ENCODE measurements around the gene SH3PXD2A.
"Not testable (repeated sequence)": the region's sequence is repeated elsewhere in the genome, so short reads cannot be mapped to it uniquely, and the experiment has no call there.

The SH3PXD2A gene

DNA sequence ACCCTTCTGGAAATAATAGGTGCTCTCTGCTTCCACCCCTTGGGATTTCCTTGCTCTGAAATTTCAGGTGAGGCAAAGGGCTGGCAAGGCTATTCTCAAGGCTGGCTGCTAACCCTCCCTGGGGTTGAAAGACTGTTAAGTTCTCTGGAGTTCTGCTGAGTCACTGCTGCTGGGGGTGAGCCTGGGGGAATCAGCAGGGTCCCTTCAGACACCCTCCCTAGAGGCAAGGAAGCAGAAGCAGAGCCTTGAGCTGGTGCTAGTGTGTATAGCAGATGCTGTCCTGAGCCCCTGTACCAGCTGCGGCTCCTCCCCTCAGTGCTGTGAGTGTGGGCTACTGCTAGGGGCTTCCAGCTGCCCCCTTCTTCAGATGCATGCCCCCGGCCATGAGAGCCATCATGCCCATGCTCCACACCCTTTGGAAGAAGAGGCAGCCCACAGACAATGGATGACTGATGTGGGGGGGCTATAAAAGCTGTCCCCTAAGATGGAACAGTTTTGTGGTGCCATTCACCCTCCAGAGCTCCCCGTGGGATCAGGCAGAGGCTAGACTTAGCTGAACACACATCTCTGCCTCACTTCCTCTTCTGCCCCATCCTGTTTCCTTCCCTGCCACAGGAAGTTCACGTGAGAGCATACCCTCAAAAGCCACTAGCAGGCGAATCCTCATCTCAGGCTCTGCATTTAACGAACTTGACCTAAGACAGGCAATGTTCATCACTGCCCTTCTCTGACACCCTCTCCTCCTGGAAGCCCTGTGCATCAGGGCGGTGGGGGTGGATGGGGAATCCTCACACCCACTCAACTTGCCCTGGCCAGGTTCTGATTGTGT is 91.8 kb downstream of the SH3PXD2A start:
- DNase-seq = no peak

DNA sequence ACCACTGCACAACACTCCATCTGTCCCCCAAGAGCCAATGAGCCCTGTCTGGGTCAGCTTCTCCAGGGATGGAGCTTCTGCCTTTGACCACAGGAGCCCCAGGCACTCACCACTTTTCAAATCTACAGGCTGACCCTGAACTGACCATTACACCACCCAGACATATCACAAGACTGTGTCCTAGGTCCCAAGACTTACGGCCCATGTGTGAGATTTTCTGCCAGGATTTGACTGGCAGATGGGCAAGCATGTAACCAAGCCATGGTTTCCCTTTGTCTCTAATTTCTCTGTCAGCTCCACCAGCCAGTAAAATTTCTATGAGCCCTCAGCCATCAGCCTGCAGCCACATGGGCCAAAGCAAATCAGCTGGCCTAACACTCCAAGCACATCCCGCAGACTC is 92.5 kb downstream of the SH3PXD2A start:
- DNase-seq = no peak

DNA sequence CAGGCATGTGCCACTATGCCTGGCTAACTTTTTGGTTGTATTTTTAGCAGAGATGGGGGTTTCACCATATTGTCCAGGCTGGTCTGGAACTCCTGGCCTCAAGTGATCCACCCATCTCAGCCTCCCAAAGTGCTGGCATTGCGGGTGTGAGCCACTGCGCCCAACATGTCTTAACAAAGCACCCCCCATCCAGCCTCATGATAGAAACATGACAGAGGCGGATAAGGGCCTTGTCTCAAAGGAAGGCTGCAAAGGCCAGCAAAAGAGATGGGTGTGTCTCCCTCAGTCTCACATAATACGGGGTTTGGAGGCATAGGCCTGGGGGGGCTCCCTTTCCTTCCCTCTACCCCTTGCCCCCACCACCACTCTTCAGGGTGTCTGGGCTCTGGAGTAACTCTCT is 93.2 kb downstream of the SH3PXD2A start:
- DNase-seq = no peak

DNA sequence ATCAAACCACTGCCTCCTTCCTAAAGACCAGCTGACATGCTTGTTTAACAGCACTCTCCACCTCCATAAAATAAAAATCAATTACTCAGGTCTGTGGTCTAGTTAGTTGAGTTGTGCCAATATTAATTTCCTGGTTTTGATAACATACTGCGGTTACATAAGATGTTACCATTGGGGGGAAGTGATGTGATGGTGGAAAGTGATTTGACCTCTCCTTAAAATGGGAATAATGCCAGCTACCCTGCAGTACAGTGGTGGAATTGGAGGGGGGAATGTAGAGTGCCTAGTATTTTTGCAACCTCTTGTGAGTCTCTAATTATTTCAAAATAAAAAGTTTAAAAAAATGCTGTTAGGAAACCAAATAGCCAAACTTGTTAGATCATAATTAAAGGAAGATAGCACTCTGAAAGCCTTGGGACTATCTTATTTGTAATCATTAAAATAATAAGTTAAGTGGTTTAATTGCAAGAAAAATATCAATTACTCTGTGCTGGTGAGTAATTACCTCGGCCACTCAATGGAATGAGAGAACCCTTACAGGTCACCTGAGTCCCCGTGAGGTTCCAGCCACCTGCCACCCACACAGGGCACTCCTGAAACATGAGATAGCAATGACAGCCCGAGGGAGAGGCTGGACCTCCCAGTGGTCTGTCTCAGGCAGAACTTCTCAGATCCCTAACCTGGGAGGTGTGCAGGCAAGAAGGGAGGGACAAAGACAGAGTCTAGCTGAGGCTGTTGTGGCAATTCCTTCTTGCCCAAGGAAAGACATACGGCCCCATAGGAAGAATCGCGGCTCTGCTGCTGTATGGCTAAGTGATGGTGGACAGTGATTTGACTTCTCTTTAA is 94.1 kb downstream of the SH3PXD2A start:
- no peak for DNase-seq

DNA sequence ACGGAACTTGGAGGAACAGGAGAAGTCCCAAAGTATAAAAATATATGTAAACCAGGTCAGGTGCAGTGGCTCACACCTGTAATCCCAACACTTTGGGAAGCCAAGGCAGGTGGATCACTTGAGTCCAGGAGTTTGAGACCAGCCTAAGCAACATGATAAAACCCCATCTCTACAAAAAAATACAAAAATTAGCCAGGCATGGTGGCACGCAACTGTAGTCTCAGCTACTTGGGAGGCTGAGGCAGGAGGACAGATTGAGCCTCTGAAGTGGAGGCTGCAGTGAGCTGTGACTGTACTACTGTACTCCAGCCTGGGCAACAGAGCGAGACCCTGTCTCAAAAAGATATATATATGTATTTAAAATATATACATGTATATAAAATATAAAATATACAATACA is 95.1 kb downstream of the SH3PXD2A start:
- DNase-seq = not testable (repeated sequence)

DNA sequence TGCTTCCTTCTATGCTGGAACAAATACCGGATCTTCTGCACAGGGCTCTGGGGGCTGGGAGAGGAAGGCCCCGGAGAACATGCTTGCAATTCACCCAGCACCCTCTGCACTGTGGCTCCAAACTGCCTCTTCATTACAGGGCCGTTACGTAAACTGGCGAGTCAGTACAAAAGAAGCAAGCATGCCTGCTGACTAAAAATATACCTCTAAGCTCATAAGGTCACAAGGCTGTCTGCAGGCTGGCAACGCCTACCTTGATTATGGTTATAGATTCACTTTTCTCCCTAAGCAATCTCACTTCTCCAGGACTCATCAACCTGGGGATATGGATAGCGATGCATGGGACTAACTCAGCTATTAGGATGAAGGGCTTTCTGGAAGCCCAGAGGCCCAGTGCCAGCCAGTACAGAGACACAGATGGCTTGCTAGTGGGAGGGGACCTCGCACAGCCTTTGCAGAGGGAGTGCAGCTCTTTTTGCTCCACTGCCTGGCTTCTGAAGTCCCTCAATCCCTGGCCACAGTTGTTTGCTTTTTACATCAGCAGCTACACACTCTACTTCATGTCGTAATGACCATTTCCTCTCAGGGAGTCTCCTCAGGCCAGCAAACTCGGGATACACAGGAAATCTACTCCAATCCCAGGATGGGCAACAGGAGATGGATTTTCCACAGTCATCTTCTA is 96.1 kb downstream of the SH3PXD2A start:
- DNase-seq = no peak

DNA sequence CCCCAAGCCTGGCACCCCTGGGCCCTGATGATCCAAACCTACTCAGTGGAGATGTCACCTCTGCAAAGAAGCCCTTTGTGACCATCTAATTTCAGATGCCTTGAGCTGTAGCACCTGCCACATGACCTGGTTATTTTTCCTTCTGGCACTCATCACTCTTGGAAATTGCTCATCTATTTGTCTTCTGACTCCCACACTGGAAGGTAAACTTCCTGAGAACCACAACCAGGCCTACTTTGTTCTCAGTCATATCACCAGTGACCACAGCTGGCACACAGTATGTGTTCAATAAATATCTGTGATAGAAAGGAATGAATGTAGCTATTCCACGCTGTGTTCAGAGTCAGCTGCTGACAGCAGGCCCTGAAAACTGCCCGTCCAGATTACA is 97.1 kb downstream of the SH3PXD2A start:
- DNase-seq = no peak

DNA sequence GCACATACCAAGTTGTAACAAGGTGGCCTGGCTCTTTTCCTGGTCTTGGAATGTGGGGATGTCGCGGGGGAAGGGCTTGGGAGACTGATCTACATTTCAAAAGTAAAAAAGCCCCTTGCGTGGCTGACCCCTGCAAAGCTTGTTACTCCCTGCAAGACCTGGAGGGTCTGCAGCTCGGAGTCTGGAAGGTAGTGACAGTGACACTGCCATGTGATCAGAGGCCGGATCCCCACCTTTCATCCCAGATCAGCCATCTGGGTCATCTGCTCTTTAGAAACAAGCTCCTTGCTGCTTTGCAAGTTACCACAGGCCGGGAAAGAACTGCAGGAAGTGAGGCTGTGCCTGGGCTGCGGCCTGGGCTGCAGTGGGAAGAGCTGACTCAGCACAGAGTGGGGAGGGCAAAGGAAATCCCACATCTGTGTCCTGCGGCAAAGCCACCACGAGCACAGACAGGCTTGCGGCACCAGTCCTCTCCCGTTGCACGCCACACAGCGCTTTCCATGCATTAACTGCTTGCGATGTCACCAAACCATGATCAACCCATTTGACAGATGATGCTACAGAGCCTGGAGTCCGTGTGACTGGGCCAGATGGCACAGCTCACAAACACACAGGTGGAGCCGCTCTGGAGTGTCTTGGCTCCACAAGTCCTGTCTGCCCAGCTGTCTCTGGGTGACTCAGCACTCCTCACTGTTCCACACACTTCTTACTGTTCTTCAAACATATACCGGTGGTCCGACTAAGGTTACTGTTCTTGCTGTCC is 97.7 kb downstream of the SH3PXD2A start:
- peak; percentile 61 for DNase-seq

DNA sequence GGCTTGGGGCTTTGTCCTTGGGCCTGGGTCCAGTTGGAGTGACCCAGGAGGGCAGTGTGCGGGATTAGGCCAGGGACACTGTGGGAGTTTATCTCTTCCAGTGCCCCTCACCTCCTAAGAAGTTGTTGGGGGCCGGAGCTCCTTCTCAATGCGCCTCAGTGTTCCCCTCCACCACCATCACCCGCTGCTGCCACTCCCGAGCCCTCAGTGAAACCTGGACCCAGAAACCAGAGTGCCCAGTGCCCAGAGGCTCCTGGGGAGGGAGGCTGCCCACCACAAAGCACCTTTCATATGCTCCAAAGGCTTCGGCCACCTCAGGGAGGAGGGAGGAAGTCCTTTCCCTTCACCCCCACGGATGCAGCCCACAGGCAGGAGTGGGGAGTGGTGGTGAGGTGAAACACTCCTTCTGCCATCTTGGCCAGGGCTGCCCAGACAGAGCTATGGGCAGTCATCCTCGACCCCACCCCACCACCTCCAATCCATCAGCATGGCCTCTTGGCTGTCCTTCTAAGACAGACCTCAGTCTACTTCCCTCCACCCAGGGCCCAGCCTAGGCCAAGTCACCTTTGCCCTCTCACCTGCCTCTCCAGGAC is 99.0 kb downstream of the SH3PXD2A start:
- no peak for DNase-seq

DNA sequence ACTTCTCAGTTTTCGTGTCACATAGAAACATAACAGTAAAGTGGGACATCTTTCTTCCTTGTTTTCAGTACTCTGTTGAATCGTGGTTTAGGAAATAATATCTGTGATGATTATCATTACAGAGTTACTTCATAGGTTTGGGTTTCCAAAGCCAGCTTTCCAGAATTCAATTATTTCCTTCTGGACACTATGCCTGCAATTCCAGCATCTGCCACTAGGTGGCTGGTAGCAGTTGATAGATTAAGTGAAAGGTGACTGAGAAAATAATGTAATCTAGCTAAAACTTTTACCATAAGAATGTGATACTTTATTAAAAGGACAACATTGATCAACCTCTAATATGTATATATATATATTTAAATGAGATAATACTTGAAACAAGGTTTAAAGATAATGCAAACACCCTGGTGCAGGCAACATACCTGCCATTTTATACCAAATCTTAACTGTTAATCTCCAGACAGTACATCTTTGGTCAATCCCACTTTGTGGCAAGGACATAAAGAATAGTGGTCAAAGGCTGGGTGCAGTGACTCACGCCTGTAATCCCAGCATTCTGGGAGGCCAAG is 102.6 kb downstream of the SH3PXD2A start:
- no peak for DNase-seq

DNA sequence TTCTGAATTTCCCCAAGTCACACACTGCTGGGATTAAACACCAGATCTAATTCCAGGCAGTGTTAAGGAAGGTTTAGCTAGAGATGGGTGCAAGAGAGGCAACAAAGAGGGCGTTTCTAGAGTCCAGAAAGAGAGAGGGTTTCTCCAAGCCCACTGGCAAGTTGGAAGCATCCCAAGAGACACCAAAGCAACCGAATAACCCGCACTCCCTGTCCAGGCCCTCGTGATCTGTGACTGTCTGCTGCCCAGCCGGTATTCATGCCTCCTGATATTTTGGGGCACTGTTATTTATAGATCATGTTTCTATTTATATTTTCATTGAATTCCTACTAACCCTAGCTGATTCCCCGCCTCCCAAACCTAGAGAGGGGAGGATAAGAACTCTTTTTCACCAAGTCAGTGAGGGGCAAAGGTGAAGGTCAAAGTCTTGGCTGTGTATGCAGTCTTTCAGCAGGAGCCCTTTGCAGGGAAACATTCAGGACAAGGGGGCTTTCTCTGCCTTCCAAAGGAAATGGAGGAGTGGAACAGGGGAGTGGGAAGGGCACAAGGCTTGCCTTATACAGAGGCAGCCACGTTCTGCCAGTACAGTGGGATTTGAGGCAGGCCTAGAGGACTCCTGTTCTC is 103.6 kb downstream of the SH3PXD2A start:
- DNase-seq = no peak

DNA sequence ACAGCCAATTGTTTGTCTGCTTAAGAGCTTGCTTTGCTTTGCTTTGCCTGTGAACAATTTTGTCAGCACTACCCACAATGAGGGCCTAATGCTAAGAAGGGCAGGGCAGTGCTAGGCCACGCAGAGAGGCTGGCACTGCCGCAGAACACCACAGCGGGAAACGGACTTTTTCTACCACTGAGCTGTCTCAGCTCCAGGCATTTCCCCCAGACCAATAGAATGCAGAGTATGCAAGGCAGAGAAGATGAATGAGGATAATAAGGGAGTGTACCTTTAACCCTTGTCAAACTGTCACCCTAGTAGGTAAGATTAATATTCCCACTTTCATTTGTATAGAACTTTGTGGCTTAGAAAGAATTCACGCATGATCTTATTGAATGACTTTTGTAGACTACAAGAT is 104.5 kb downstream of the SH3PXD2A start:
- no peak for DNase-seq

DNA sequence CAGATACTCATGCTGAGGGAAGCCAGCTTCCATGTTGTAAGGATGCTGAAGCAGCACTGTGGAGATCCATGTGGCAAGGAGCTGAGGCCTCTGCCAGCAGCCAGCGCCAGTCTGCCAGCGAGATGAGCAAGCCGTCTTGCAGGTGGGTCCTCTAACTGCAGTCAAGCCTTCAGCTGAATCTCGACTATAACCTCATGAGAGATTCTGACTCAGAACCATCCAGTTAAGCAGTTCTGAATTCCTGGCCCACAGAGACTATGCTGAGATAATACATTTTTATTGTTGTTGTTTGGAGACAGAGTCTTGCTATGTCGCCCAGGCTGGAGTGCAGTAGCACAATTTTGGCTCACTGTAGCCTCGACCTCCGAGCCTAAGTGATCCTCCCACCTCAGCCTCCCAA is 105.6 kb downstream of the SH3PXD2A start:
- no peak for DNase-seq

DNA sequence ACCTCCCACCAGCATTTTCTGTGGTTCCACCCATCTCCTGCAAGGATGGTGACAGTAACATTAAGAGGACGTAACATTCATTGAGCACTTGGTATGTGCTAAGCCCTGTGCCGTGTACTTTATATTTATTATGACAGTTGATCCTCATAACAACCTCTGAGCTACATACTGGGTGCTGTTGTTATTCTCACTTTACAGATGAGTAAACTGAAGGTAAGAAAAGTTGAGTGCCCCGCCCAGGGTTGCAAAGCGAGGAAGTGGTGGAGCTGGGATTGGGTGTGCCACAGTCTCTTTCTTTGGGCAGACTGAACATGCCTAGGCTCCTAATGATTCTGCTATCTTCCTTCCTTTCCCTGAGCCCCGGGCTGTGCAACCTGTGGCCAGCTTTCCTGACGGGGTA is 107.4 kb downstream of the SH3PXD2A start:
- DNase-seq = peak; percentile 46

DNA sequence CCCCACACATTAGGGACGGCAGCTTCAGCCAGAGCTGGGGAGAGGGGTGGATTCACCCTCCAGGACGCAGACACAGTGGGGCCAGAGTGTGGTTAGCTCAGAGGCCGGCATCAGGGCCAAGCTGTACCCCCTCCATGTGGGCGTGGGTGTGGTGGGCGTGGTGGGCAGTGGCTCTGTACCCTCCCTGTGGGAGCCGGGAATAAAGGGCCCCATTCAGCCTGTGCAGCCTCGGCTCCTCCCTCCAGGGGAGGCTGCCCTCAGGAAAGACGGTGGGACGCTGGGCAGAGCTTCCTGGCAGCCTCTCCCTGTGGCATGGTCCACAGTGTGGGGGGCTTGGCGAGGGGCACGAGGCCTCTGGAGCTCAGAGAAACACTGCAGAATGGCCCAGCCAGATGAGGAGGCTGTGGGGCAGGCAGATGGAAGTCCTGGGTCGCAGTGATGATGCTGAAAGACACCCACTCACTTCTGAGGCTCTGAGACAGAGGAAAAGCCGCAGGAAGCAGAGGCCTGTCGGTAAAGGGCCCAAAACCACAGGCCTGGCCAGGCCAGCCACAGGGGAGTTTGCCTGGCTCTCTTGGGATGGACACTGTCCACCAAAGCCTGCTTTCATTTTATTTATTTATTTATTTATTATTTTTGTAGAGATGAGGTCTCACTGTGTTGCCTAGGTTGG is 108.0 kb downstream of the SH3PXD2A start:
- no peak for DNase-seq

DNA sequence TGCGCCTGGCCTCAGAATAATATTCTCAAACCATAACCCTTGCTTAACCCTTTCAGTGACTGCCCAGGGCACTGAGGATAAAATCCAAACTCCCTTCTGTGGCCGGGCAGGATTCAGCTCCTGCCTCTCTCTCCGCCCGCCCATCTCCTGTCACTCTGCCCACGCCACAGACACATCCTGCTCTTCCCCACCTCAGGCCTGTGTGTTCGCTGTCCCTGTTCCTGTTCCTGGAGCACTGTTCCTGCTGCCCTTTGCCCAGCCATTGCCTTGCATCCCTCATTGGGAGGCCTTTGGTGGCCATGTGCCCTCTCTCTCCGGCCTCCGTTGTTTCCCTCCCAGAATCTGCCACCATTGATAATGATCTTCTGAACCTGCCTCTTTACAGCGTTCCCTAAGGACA is 108.8 kb downstream of the SH3PXD2A start:
- DNase-seq = no peak

DNA sequence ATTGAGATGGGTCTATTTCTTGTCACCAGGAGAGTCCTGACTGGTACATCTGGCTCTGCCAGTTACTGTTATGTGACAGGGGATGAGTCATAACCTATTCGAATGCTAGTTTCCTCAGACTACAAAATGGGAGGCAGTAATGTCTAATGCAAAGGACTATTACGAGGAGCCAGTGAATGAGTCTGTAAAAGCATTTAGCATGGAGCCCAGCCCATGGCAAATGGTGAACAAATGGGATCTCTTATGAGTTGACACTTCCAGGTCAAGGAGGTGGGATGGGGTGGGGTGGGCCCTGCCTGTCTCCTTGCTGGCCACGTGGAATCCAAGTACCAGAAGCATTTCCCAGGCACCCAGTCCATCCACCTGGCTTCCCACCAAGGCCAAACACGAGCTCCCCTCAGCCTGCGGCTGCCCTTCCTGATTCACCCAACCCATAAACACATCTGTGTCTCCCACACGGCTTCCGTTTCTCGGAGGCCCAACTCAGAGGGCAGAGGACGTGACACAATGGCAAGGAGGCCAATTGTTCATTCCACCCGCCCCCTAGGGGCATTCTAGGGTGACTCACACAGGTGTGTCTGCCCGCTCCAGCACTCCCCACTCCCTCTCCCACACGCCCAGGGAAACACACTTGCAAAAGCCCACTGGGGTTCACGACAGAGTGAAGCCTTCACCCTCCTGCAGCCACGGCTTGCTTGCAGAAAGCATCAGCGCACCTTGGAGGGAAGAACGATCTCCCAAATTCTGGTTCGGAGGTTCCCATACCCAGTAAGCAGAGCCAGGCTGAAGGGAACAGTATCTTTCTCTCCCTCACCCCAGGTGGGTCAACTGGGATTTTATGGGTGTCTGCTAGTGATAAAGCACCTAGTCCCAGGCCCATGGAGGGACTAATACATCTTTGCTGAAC is 109.8 kb downstream of the SH3PXD2A start:
- DNase-seq = peak; percentile 59

DNA sequence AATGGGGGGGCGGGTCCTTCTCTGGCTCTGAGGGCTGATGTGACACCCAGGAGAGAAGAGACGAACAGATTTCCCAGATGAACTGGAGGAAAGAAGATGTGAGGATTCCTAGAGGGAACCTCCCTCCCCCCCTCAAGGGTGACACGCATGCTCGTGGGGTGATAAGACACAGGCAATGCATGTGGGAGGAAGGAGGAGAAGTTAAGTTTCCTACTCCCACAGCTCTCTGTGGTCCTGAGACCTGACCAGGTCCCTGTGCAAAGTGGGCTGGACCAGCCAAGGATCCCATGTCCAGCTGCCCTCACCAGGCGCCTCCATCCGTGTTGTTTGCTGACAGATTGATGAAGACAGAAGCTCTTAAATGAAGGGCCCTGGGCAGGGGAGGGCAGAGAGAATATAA is 112.6 kb downstream of the SH3PXD2A start:
- DNase-seq = no peak

DNA sequence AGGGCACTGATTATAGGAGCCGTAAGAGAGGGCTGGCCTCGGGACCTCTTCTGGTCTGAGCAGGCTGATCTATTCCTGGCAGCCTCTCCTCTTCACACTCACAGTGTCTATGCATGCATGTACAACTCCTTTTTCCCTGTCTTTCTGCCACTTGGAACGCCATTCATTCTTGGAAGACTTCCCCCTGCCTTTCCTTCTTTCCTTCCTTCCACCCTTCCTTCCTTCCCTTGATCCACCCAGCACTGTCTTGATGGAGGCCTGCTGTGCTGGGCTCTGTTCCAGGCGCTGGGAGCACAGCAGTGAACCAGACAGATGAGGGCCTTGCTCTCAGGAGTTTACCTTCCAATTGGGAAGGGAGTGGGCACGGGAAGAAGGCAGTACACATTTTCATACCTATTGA is 114.8 kb downstream of the SH3PXD2A start:
- DNase-seq = no peak
